WTC11 (cell line): ENCODE data around the gene FAM240A.

Source experiments
- ELF4 ChIP-seq: sonication (generic); formaldehyde crosslinking; IDR thresholded peaks from 2 replicates; pipeline ENCODE4 v1.8.1; 2022; ENCODE audit warnings: low read depth, mild to moderate bottlenecking, moderate library complexity, missing genetic modification reagents
- MYBL2 ChIP-seq: sonication (generic); formaldehyde crosslinking; IDR thresholded peaks from 2 replicates; pipeline ENCODE4 v1.8.1; 2023; ENCODE audit warnings: mild to moderate bottlenecking, moderate library complexity, missing genetic modification reagents
- TF ChIP-seq, protein P1 (sequence below): sonication (generic); formaldehyde crosslinking; IDR thresholded peaks from 2 replicates; pipeline ENCODE4 v1.8.0; 2022; ENCODE audit warnings: mild to moderate bottlenecking, missing genetic modification reagents
- TF ChIP-seq, protein P2 (sequence below): fragments of 200-600 bp; IDR thresholded peaks from 2 replicates; pipeline ENCODE4 v1.8.0; 2022; ENCODE audit warnings: antibody characterized with exemption
- TF ChIP-seq, protein P3 (sequence below): sonication (generic); formaldehyde crosslinking; IDR thresholded peaks from 2 replicates; pipeline ENCODE4 v1.8.1; 2023; ENCODE audit warnings: mild to moderate bottlenecking, moderate library complexity, missing genetic modification reagents

DNA sequence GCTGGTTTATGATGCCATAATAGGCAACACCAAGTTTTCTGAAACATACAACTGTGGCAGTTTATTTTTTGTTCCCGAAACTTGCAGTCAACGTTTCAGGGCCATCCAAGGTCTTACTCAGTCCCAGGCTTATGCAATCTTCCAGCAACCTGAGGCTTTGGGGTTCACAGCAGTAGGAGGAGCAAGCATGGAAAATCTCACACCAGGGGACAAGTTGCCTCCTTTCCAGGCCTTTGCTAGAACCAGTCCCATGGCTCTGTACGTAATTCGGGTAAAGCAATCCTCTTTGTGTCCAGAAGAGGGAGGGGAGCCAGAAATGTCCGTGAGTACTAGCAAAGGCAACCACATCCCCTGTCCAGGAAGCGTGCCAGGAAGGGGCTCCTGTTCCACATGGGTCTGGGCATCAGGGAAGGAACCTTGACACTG is 4.7 kb upstream of the FAM240A start:
- TF ChIP-seq, protein P1, sequence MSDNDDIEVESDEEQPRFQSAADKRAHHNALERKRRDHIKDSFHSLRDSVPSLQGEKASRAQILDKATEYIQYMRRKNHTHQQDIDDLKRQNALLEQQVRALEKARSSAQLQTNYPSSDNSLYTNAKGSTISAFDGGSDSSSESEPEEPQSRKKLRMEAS (CRISPR knock-in tag) = no peak
- TF ChIP-seq, protein P2, sequence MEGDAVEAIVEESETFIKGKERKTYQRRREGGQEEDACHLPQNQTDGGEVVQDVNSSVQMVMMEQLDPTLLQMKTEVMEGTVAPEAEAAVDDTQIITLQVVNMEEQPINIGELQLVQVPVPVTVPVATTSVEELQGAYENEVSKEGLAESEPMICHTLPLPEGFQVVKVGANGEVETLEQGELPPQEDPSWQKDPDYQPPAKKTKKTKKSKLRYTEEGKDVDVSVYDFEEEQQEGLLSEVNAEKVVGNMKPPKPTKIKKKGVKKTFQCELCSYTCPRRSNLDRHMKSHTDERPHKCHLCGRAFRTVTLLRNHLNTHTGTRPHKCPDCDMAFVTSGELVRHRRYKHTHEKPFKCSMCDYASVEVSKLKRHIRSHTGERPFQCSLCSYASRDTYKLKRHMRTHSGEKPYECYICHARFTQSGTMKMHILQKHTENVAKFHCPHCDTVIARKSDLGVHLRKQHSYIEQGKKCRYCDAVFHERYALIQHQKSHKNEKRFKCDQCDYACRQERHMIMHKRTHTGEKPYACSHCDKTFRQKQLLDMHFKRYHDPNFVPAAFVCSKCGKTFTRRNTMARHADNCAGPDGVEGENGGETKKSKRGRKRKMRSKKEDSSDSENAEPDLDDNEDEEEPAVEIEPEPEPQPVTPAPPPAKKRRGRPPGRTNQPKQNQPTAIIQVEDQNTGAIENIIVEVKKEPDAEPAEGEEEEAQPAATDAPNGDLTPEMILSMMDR = peak; percentile 21; the same call in 1 of the 2 replicates
- TF ChIP-seq MYBL2 (CRISPR knock-in tag) = no peak
- TF ChIP-seq, protein P3, sequence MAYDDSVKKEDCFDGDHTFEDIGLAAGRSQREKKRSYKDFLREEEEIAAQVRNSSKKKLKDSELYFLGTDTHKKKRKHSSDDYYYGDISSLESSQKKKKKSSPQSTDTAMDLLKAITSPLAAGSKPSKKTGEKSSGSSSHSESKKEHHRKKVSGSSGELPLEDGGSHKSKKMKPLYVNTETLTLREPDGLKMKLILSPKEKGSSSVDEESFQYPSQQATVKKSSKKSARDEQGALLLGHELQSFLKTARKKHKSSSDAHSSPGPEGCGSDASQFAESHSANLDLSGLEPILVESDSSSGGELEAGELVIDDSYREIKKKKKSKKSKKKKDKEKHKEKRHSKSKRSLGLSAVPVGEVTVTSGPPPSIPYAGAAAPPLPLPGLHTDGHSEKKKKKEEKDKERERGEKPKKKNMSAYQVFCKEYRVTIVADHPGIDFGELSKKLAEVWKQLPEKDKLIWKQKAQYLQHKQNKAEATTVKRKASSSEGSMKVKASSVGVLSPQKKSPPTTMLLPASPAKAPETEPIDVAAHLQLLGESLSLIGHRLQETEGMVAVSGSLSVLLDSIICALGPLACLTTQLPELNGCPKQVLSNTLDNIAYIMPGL (CRISPR knock-in tag) = no peak
- TF ChIP-seq ELF4 (CRISPR knock-in tag) = no peak
